Measurements from ENCODE around the gene KCNIP1.

The KCNIP1 gene

DNA sequence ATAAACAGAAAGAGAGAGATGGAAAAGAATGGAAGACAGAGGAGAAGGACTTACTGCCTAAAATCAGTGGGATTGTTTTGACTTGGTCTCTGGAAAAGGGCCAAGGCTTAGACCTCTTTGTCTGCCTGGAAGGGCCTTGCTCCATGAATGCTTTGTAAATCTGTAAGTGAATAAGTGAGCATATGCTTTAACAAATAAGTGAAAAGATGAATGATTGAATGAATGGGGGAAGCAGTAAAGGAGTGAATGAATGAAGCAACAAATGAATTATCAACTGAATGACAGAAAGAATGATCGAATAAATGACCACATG lies 5.5 kb downstream of the KCNIP1 start:
- DNase-seq, result no peak

GRCh38 chr5:170510126-170510525 lies 6.3 kb downstream of the KCNIP1 start:
- no peak for DNase-seq

GRCh38 chr5:170510559-170510958 lies 6.7 kb downstream of the KCNIP1 start:
- DNase-seq, result no peak

DNA sequence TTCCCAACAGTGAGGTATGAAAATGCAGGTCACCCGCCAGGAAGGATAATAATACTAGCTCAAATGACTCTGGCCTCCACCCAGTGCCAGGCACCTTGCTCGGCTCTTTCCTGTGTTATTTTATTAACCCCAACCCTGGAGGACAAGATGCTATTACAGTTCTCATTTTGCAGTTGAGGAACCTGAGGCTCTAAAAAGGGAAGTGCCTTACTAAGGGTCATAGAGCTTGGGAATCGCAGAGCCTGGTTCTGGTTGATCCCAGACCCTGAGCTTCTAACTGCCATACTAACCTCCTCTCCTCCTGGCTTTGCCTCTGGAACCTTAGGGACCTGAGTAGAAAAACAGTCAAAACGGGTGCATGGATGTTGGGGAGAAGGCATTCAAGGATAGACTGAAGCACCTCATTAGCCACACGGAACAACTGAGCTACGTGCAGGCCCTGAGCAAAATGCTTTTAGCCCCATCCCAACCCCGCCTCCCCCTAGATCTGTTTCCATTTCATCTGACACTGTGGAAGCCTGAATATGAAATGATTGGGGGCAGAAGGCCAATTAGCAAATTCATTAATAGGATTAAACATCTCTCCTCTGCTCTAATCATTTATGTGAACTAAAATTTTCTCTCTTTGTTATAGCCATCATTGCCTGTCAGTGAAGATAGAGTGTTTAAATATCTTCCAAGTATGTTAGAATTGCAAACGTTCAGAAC lies 7.9 kb downstream of the KCNIP1 start:
- no peak for DNase-seq

GRCh38 chr5:170513856-170514525 lies 10.2 kb downstream of the KCNIP1 start:
- no peak for DNase-seq

GRCh38 chr5:170517411-170517810 lies 13.6 kb downstream of the KCNIP1 start:
- DNase-seq, result no peak

GRCh38 chr5:170518277-170518676 lies 14.5 kb downstream of the KCNIP1 start:
- no peak for DNase-seq

DNA sequence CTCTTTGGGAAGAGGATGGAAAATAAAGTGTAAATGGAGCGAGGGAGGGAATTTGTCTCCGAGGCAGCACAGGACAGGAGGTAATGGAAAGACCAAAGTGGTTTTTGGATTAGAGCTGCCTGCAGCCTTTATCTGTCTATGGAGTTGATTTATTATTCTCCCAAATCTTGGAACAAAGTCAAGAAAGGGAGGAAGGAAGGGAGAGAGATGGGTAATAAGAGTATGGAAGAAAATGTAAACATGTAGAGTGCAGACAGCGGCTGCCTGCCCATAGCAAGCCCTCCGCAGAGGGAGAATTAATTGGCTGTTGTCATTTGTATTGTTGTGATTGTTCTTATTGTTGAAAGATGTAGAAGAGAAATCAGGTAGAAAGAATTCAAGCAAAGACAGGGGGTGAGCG lies 15.7 kb downstream of the KCNIP1 start:
- no peak for DNase-seq

- DNase-seq, result no peak
These were observed 16.6 kb downstream of the KCNIP1 start for GRCh38 chr5:170520372-170520771.

DNA sequence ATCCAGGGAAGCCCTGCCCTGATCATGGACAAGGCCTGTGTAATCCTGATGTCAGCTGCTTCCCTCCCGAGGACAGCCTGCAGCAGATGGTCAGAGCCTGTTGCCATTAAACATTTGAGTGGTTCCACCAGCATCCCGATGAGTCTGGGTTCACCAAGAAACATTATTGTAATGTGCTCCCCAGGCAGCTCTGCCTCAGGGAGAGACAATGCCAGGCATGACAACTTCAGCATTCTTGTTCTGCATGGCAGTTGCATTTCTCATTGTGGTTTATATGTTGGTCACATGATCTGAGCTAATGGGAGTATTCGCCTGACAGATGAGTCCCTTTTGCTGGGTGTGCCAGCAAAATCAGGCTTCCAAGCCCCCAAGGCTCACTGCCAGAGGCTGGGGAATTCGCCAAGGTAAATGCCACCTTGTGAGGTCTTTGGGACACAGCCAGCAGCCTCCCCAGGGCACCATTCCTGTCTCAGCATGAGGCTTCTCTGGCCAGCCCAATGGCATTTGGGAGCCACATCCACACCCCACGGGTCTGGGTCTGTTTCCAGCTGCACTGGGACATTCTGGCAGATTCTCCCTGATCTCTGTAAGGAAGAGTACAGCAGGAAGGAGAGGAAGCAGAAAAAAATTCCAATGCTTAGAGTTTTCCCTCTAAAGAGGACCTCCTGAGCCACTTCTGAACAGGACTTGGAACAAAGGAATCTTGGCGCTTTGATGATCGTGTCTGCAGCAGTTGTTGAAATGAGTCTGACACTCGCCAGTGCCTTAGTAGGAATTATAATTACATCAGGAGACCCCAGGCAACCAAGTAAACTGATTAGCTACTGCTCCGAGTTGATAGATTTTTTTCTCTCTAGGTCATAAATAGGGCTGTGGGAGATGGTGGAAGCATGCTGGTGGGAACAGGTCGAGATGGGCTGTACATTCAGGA lies 18.7 kb downstream of the KCNIP1 start:
- no peak for DNase-seq

GRCh38 chr5:170523142-170523551 lies 19.3 kb downstream of the KCNIP1 start:
- DNase-seq, result no peak

DNA sequence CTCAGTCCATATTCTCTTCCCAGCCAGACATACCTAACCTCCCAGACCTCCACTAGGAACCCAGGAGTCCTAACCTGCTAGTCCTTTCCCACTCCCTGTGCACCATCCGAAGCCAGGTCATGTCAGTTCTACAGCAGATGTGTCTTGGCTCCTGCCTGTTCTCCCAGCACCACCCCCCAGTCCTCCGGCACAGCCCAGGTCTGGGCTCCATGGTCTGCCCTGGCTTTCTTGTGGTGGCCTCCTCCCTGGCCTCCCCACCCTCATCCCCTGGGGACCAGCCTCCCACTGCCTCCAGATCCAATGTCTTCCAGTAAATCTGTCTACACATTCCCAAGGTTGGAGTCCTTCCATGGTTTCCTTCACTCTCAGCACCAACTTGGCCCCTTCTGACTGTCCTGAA lies 20.0 kb downstream of the KCNIP1 start:
- DNase-seq, result no peak

DNA sequence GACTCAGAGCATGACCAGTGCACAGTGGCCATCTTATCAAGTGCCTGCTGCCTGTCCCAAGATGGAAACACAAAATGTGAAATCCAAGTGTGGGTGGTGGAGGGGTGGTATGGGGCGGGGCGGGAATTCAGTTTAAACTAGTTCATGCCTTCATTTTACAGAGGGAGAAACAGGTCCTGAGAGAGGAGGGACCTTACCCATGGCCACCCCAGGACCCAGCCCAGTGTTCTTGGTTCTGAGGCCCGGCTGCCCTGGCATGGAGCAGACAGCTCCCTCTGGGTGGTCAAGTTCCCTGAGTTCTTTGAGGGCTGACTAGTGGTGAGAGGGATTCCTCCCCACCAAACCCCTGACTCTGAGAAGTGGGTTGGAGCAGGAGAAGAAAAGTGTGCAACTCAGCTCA lies 20.8 kb downstream of the KCNIP1 start:
- DNase-seq, result no peak

- DNase-seq, result no peak
These were observed 21.8 kb downstream of the KCNIP1 start for GRCh38 chr5:170525470-170526211.

GRCh38 chr5:170527991-170528390 lies 24.2 kb downstream of the KCNIP1 start:
- DNase-seq, result no peak

- DNase-seq, result no peak
These were observed 25.2 kb downstream of the KCNIP1 start for GRCh38 chr5:170528976-170529375.

- no peak for DNase-seq
These were observed 29.1 kb downstream of the KCNIP1 start for GRCh38 chr5:170532935-170533334.

GRCh38 chr5:170533383-170533782 lies 29.6 kb downstream of the KCNIP1 start:
- DNase-seq, result no peak

- no peak for DNase-seq
These were observed 30.4 kb downstream of the KCNIP1 start for GRCh38 chr5:170534177-170534576.

DNA sequence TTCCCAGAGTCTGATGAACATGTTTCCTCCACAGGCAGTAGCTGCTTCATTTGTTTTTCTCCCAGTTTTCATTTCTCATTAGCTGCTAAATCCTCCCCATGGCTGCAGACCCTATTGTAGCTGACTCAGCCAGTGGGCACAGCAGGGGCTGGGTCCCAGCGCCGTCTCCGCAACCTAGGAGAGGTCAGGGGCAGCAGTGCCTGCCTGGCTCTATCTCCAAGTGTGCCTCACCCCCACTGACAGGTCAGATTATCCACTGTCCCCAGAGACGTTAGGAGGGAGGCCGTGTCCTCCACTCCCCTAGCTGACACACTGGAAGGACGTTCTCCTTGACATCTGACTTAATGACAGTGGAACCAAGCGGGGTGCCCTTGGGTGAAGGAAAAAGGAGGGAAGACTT lies 31.1 kb downstream of the KCNIP1 start:
- no peak for DNase-seq

DNA sequence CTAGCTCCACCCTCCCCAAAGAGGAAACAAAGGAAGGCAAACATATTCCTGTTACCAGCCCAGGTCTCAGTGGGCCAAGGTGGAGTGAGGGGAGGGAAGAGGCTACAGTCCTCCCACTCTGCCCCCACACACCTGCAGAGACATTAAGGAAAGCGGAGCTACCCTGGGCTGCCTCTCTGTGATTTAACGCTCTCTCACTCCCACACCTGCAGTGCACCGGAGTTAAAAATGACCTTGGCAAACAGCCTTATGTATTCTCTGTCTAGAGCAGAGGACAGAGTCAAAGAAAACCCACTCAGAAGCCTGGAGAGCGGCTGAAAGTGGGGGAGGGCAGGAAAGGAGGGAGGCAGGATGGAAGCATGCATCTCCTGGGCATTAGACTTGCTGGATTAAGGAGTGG lies 32.7 kb downstream of the KCNIP1 start:
- DNase-seq, result no peak

GRCh38 chr5:170537451-170538095 lies 33.8 kb downstream of the KCNIP1 start:
- DNase-seq, result no peak

GRCh38 chr5:170538096-170538465 lies 34.3 kb downstream of the KCNIP1 start:
- no peak for DNase-seq
